HepG2 (cell line): ENCODE results near the gene TOM1L2.

Experiments
- HMGXB4 ChIP-seq, 2 experiments: sonication (generic) in 1 of 2; formaldehyde crosslinking in 1 of 2; IDR thresholded peaks; 2 replicates each; pipeline versions ENCODE4 v1.4.0 to v1.6.1; 2018 to 2020; ENCODE audit warnings: missing genetic modification reagents in 2 of 2, borderline replicate concordance in 1 of 2, low read depth in 1 of 2, mild to moderate bottlenecking in 1 of 2, missing biosample characterization in 1 of 2
- PCBP1 ChIP-seq: fragments of 200-400 bp; formaldehyde crosslinking; IDR thresholded peaks from 2 replicates; pipeline ENCODE4 v1.6.1; 2017; ENCODE audit warnings: mild to moderate bottlenecking, low read depth, low read length, borderline replicate concordance
- SKI ChIP-seq: fragments of 450-650 bp; IDR thresholded peaks from one replicate; pipeline ENCODE4 v1.6.1; 2018; ENCODE audit warnings: mild to moderate bottlenecking; ENCODE audit not compliant: partially characterized antibody
- XBP1 ChIP-seq: sonication (generic); formaldehyde crosslinking; IDR thresholded peaks from 2 replicates; pipeline ENCODE4 v1.5.0; 2020; ENCODE audit warnings: missing genetic modification reagents
- TF ChIP-seq, protein P1 (sequence below): sonication (generic); formaldehyde crosslinking; IDR thresholded peaks from 2 replicates; pipeline ENCODE4 v1.5.0; 2020; ENCODE audit warnings: mild to moderate bottlenecking, missing genetic modification reagents, moderate library complexity

DNA sequence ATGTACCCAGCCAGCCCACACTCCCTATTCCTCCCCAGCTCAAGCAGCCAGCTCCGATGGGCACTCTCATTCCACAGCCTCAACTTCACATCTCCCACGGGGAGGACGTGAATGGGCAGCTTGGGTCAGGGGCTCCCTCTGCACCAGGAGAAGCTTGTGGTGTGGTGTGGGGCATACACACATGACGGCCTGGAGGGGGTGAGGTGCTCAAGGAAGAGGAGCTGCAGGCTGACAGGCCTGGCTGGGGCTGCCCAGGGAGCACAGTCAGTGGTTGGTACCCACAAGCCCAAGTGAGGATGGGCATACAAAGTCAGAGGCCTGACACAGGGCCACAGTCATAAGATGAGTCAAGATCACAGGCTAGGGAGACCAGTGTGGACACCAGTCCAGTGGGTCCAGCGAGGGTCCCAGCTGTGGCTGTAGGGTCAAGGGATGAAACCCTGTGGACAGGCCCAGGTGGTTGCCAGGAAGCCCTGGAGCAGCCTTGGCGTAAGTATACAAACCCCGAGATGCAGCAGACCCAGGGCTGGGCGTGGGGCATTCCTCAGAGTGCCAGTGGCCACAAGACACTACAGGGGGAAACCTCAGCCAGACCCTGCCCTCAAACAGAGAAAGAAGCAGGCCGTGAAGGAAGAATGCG is 4.9 kb upstream of the TOM1L2 start:
- TF ChIP-seq XBP1 (CRISPR knock-in tag) = no peak
- no peak for TF ChIP-seq HMGXB4 (CRISPR knock-in tag; IDR thresholded peaks at IDR 0.05; ENCODE audit: borderline replicate concordance in 1 of 2, low read depth in 1 of 2)
- no peak for TF ChIP-seq PCBP1
- TF ChIP-seq, protein P1, sequence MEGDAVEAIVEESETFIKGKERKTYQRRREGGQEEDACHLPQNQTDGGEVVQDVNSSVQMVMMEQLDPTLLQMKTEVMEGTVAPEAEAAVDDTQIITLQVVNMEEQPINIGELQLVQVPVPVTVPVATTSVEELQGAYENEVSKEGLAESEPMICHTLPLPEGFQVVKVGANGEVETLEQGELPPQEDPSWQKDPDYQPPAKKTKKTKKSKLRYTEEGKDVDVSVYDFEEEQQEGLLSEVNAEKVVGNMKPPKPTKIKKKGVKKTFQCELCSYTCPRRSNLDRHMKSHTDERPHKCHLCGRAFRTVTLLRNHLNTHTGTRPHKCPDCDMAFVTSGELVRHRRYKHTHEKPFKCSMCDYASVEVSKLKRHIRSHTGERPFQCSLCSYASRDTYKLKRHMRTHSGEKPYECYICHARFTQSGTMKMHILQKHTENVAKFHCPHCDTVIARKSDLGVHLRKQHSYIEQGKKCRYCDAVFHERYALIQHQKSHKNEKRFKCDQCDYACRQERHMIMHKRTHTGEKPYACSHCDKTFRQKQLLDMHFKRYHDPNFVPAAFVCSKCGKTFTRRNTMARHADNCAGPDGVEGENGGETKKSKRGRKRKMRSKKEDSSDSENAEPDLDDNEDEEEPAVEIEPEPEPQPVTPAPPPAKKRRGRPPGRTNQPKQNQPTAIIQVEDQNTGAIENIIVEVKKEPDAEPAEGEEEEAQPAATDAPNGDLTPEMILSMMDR = no peak
- TF ChIP-seq SKI = no peak
